GM12873 (cell line): ENCODE data around the gene PIP5K1C.

Source experiments
- CTCF ChIP-seq: IDR thresholded peaks from 2 replicates; pipeline ENCODE4 v1.5.1; 2012; ENCODE audit warnings: low read depth, mild to moderate bottlenecking, moderate library complexity, low read length, control low read depth; ENCODE audit not compliant: insufficient read depth; ENCODE audit errors: missing control alignments

PIP5K1C gene

GRCh38 chr19:3679581-3679980 is 20.7 kb downstream of the PIP5K1C start:
- no peak for TF ChIP-seq CTCF

- TF ChIP-seq CTCF: no peak
Observed at GRCh38 chr19:3679138-3679537, 21.1 kb downstream of the PIP5K1C start.

GRCh38 chr19:3678188-3678587 is 22.1 kb downstream of the PIP5K1C start:
- TF ChIP-seq CTCF: no peak

GRCh38 chr19:3674784-3675543 is 25.3 kb downstream of the PIP5K1C start:
- no peak for TF ChIP-seq CTCF

GRCh38 chr19:3673506-3674439 is 26.5 kb downstream of the PIP5K1C start:
- no peak for TF ChIP-seq CTCF

GRCh38 chr19:3672993-3673392 is 27.3 kb downstream of the PIP5K1C start:
- TF ChIP-seq CTCF: no peak

GRCh38 chr19:3672575-3672948 is 27.7 kb downstream of the PIP5K1C start:
- TF ChIP-seq CTCF: no peak
